GM12891 (cell line): ENCODE data around the gene ARSG.

ENCODE experiments used
- PAX5 ChIP-seq: IDR thresholded peaks from 2 replicates; pipeline ENCODE4 v1.6.1; 2011; ENCODE audit warnings: low read length, moderate library complexity, mild to moderate bottlenecking; ENCODE audit not compliant: insufficient read depth, severe bottlenecking
- POLR2A ChIP-seq: IDR thresholded peaks from 2 replicates; pipeline ENCODE4 v1.6.1; 2011; ENCODE audit warnings: low read depth, low read length, control low read depth
- POLR2AphosphoS5 ChIP-seq: IDR thresholded peaks from 2 replicates; pipeline ENCODE4 v1.6.1; 2011; ENCODE audit warnings: low read depth, low read length, control low read depth
- POU2F2 ChIP-seq: IDR thresholded peaks from 2 replicates; pipeline ENCODE4 v1.6.1; 2011; ENCODE audit warnings: low read depth, mild to moderate bottlenecking, control low read depth, low read length, moderate library complexity
- SPI1 ChIP-seq: IDR thresholded peaks from 2 replicates; pipeline ENCODE4 v1.6.1; 2011; ENCODE audit warnings: low read depth, low read length, control low read depth
- TAF1 ChIP-seq: IDR thresholded peaks from 2 replicates; pipeline ENCODE4 v1.6.1; 2011; ENCODE audit warnings: low read depth, low read length, control low read depth

DNA sequence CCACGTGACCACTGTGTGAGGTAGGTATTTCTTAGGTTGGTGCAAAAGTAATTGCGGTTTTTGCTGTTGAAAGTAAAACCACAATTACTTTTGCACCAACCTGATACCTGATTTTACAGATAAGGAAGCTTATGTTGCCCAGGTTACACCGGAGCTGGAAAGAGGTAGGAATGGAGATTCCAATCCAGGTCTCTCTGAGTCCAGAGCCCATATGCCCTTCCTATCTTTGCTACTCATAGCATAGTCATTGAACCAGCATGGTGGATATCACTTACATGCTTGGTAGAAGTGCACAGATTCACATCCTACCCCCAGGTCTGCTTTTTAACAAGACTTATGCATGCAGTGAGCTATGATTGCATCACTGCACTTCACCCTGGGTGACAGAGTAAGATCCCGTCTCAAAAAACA is 61.8 kb downstream of the ARSG start:
- TF ChIP-seq TAF1 (no peak), POLR2A (no peak), POLR2AphosphoS5 (no peak), SPI1 (no peak), PAX5 (no peak), POU2F2 (no peak)
